ENCODE data around the gene SLFN11. TPM values are rescaled to one million over a fixed set of nuclear protein-coding genes. Genes with fewer than 3 reads are reported as not detected.

SLFN11 gene
- total RNA-seq, 4 donors from 2014 or later = 3.4 to 10.7 (median 5.0) TPM

GRCh38 chr17:35322749-35323148 lies 50.7 kb downstream of the SLFN11 start:
- DNase-seq (ENCODE audit: low spot score in 2 of 2) = no peak
- WGBS = 89% methylated on average over 1 of the region's 1 CpG
- TF ChIP-seq POLR2A (IDR thresholded peaks at IDR 0.05) (no peak), EP300 (IDR thresholded peaks at IDR 0.05) (no peak), POLR2AphosphoS5 (IDR thresholded peaks at IDR 0.05) (no peak), CTCF (IDR thresholded peaks at IDR 0.05) (no peak)

GRCh38 chr17:35315971-35316370 lies 57.5 kb downstream of the SLFN11 start:
- H3K27me3 ChIP-seq = no peaks in the 10 kb centered on the region

More at GRCh38 chr17:35322749-35323148, 50.7 kb downstream of the SLFN11 start:
- Histone ChIP-seq H3K4me1 (no peaks in the 10 kb centered on the region), H3K27ac (no peak overlapping the region), H3K27me3 (no peaks in the 10 kb centered on the region), H3K9me3 (no peaks in the 10 kb centered on the region), H3K36me3 (no peaks in the 10 kb centered on the region), H3K4me3 (no peak overlapping the region)

GRCh38 chr17:35315283-35315682 lies 58.1 kb downstream of the SLFN11 start:
- no peak for TF ChIP-seq POLR2AphosphoS5 (IDR thresholded peaks at IDR 0.05)
- no peak for TF ChIP-seq POLR2A (IDR thresholded peaks at IDR 0.05)
- no peak for TF ChIP-seq CTCF (IDR thresholded peaks at IDR 0.05)
- no peak for TF ChIP-seq EP300 (IDR thresholded peaks at IDR 0.05)
- DNase-seq (ENCODE audit: low spot score in 2 of 2) = no peak
- peak overlapping the region; percentile 36 for H3K27ac ChIP-seq
- H3K36me3 ChIP-seq = no peaks in the 10 kb centered on the region
- 19% methylated on average over 5 of the region's 5 CpGs for WGBS
- peaks cover 35% of the 10 kb centered on the region for H3K4me1 ChIP-seq
- H3K9me3 ChIP-seq = no peaks in the 10 kb centered on the region
- H3K4me3 ChIP-seq = no peak overlapping the region
- H3K27me3 ChIP-seq = no peaks in the 10 kb centered on the region

More at GRCh38 chr17:35315971-35316370, 57.5 kb downstream of the SLFN11 start:
- no peak overlapping the region for H3K27ac ChIP-seq
- H3K9me3 ChIP-seq = no peaks in the 10 kb centered on the region
- no peaks in the 10 kb centered on the region for H3K36me3 ChIP-seq
- peaks cover 35% of the 10 kb centered on the region for H3K4me1 ChIP-seq
- TF ChIP-seq POLR2A (IDR thresholded peaks at IDR 0.05) (no peak), EP300 (IDR thresholded peaks at IDR 0.05) (no peak), POLR2AphosphoS5 (IDR thresholded peaks at IDR 0.05) (no peak), CTCF (IDR thresholded peaks at IDR 0.05) (no peak)
- DNase-seq (ENCODE audit: low spot score in 2 of 2) = no peak
- WGBS = 85% methylated on average over 2 of the region's 2 CpGs
- no peak overlapping the region for H3K4me3 ChIP-seq

- 63% methylated on average over 8 of the region's 9 CpGs for WGBS
- TF ChIP-seq CTCF (IDR thresholded peaks at IDR 0.05) (no peak), POLR2AphosphoS5 (IDR thresholded peaks at IDR 0.05) (no peak), POLR2A (IDR thresholded peaks at IDR 0.05) (no peak), EP300 (IDR thresholded peaks at IDR 0.05) (no peak)
- Histone ChIP-seq H3K27ac (peak overlapping the region; percentile 36), H3K36me3 (no peaks in the 10 kb centered on the region), H3K4me1 (peaks cover 35% of the 10 kb centered on the region), H3K4me3 (peak overlapping the region; percentile 39), H3K27me3 (no peaks in the 10 kb centered on the region), H3K9me3 (no peaks in the 10 kb centered on the region)
- no peak for DNase-seq (ENCODE audit: low spot score in 2 of 2)
These were observed 58.8 kb downstream of the SLFN11 start for GRCh38 chr17:35314415-35315216.

GRCh38 chr17:35313875-35314409 lies 59.5 kb downstream of the SLFN11 start:
- H3K36me3 ChIP-seq = no peaks in the 10 kb centered on the region
- no peak for DNase-seq (ENCODE audit: low spot score in 2 of 2)
- WGBS = 25% methylated on average over 16 of the region's 19 CpGs
- peaks cover 35% of the 10 kb centered on the region for H3K4me1 ChIP-seq
- no peaks in the 10 kb centered on the region for H3K9me3 ChIP-seq
- peak overlapping the region; percentile 43 for H3K27ac ChIP-seq
- TF ChIP-seq POLR2AphosphoS5 (IDR thresholded peaks at IDR 0.05) (no peak), EP300 (IDR thresholded peaks at IDR 0.05) (no peak), CTCF (IDR thresholded peaks at IDR 0.05) (no peak), POLR2A (IDR thresholded peaks at IDR 0.05) (no peak)
- H3K27me3 ChIP-seq = no peaks in the 10 kb centered on the region
- H3K4me3 ChIP-seq = peak overlapping the region; percentile 39

Data from suprapubic skin (tissue), 4 donors.